GM19395 (cell line): Measurements from ENCODE around the gene TCP11.

Experiments
- ATAC-seq: cut with Tn5 transposase; IDR thresholded peaks from one replicate; pipeline ENCODE4 v1.9.1; 2021; ENCODE audit warnings: mild to moderate bottlenecking, moderate library complexity; ENCODE audit not compliant: unreplicated experiment

Gene TCP11

GRCh38 chr6:35096129-35096862, 44.8 kb downstream of the TCP11 start:
- ATAC-seq, result no peak

- no peak for ATAC-seq
Observed at GRCh38 chr6:35094183-35094582, 47.0 kb downstream of the TCP11 start.

GRCh38 chr6:35093783-35094182, 47.4 kb downstream of the TCP11 start:
- ATAC-seq, result no peak

- ATAC-seq, result no peak
Observed at GRCh38 chr6:35093118-35093445, 48.1 kb downstream of the TCP11 start.

GRCh38 chr6:35092362-35093117, 48.6 kb downstream of the TCP11 start:
- ATAC-seq, result no peak

- ATAC-seq, result no peak
Observed at GRCh38 chr6:35091346-35092083, 49.6 kb downstream of the TCP11 start.

GRCh38 chr6:35090734-35091133, 50.4 kb downstream of the TCP11 start:
- no peak for ATAC-seq

- ATAC-seq, result no peak
Observed at GRCh38 chr6:35089935-35090505, 51.1 kb downstream of the TCP11 start.

GRCh38 chr6:35089216-35089934, 51.8 kb downstream of the TCP11 start:
- no peak for ATAC-seq

- ATAC-seq, result no peak
Observed at GRCh38 chr6:35088281-35089215, 52.6 kb downstream of the TCP11 start.

GRCh38 chr6:35087361-35088280, 53.5 kb downstream of the TCP11 start:
- no peak for ATAC-seq

- ATAC-seq, result no peak
Observed at GRCh38 chr6:35086636-35087360, 54.3 kb downstream of the TCP11 start.

- ATAC-seq, result no peak
Observed at GRCh38 chr6:35086282-35086632, 54.9 kb downstream of the TCP11 start.

GRCh38 chr6:35085359-35086281, 55.5 kb downstream of the TCP11 start:
- no peak for ATAC-seq

- no peak for ATAC-seq
Observed at GRCh38 chr6:35084511-35085203, 56.5 kb downstream of the TCP11 start.

GRCh38 chr6:35084041-35084491, 57.1 kb downstream of the TCP11 start:
- ATAC-seq, result no peak
